ENCODE measurements around the gene PDLIM5.

GRCh38 chr4:94403751-94404150, 48.0 kb upstream of the PDLIM5 start:
- TF ChIP-seq ELF4 (IDR thresholded peaks at IDR 0.05) (no peak), TARDBP (IDR thresholded peaks at IDR 0.05) (no peak), FOXM1 (IDR thresholded peaks at IDR 0.05; ENCODE audit: borderline replicate concordance) (no peak), BHLHE40 (IDR thresholded peaks at IDR 0.05; ENCODE audit: borderline replicate concordance) (no peak), FOXA1 (IDR thresholded peaks at IDR 0.05) (no peak), SP1 (IDR thresholded peaks at IDR 0.05) (no peak), PKNOX1 (IDR thresholded peaks at IDR 0.05) (no peak), HDGF (IDR thresholded peaks at IDR 0.05; ENCODE audit: borderline replicate concordance) (no peak), SUZ12 (IDR thresholded peaks at IDR 0.05) (no peak), ZNF384 (IDR thresholded peaks at IDR 0.05) (no peak), ARNT (IDR thresholded peaks at IDR 0.05) (no peak), FOXK2 (IDR thresholded peaks at IDR 0.05) (no peak), L3MBTL2 (conservative IDR thresholded peaks at IDR 0.05) (no peak), NFRKB (IDR thresholded peaks at IDR 0.05) (no peak)
